ENCODE results near the gene METTL22.

METTL22 gene

GRCh38 chr16:8668113-8668512 lies 46.6 kb downstream of the METTL22 start:
- no peak for DNase-seq

- no peak for DNase-seq
Observed at GRCh38 chr16:8669481-8669880, 48.0 kb downstream of the METTL22 start.

- DNase-seq, result no peak
Observed at GRCh38 chr16:8670014-8670560, 48.6 kb downstream of the METTL22 start.

GRCh38 chr16:8673611-8674412 lies 52.3 kb downstream of the METTL22 start:
- DNase-seq, result no peak

GRCh38 chr16:8674413-8675022 lies 53.0 kb downstream of the METTL22 start, which contains the start of gene ABAT:
TSS of gene ABAT (plus strand) at chr16:8674617. CDS start at chr16:8735740, 61,123 bp downstream.
- peak; percentile 86 for DNase-seq

- DNase-seq, result peak; percentile 67
Observed at GRCh38 chr16:8675183-8676159, 54.0 kb downstream of the METTL22 start.

GRCh38 chr16:8676160-8676547 lies 54.7 kb downstream of the METTL22 start:
- DNase-seq, result no peak

GRCh38 chr16:8676737-8677375 lies 55.4 kb downstream of the METTL22 start:
- no peak for DNase-seq

- DNase-seq, result no peak
Observed at GRCh38 chr16:8677481-8677880, 56.0 kb downstream of the METTL22 start.

GRCh38 chr16:8678068-8678927 lies 56.8 kb downstream of the METTL22 start:
- no peak for DNase-seq

- no peak for DNase-seq
Observed at GRCh38 chr16:8679151-8679550, 57.7 kb downstream of the METTL22 start.

- DNase-seq, result no peak
Observed at GRCh38 chr16:8682551-8683259, 61.2 kb downstream of the METTL22 start.

GRCh38 chr16:8683640-8684039 lies 62.1 kb downstream of the METTL22 start:
- DNase-seq, result no peak

- no peak for DNase-seq
Observed at GRCh38 chr16:8685617-8686016, 64.1 kb downstream of the METTL22 start.

- DNase-seq, result no peak
Observed at GRCh38 chr16:8686031-8686621, 64.6 kb downstream of the METTL22 start.

- no peak for DNase-seq
Observed at GRCh38 chr16:8686879-8687278, 65.4 kb downstream of the METTL22 start.

- DNase-seq, result no peak
Observed at GRCh38 chr16:8689686-8690085, 68.2 kb downstream of the METTL22 start.

GRCh38 chr16:8691728-8692127 lies 70.2 kb downstream of the METTL22 start:
- no peak for DNase-seq

GRCh38 chr16:8694795-8695728 lies 73.6 kb downstream of the METTL22 start:
- no peak for DNase-seq

Measured in stimulated activated CD4-positive, alpha-beta T cell treated with anti-CD3 and anti-CD28 coated beads, Interleukin-4, amount 100 ng/mL, for 24 hours (primary cell).